Spleen (tissue), 7 donors: ENCODE measurements around the gene RAB14.

Experiments used
- CTCF ChIP-seq, 11 experiments: fragments of 200-600 bp in 7 of 11; fragments of 450-650 bp in 4 of 11; sonication (generic) in 4 of 11; IDR thresholded peaks in 8 of 11; conservative IDR thresholded peaks in 3 of 11; 1 replicate in 7 of 11; 2 replicates in 4 of 11; pipeline versions ENCODE4 v1.4.0 to v1.8.0; 2016 to 2021; ENCODE audit warnings: antibody characterized with exemption in 11 of 11, inconsistent platforms in 4 of 11, mild to moderate bottlenecking in 1 of 11
- POLR2A ChIP-seq, 3 donors: fragments of 450-650 bp; IDR thresholded peaks; one replicate each; pipeline ENCODE4 v1.5.1; 2017; ENCODE audit warnings: antibody characterized with exemption in 3 of 3, mild to moderate bottlenecking in 1 of 3
- POLR2AphosphoS5 ChIP-seq, 3 donors: sonication (generic); formaldehyde crosslinking; IDR thresholded peaks; one replicate each; pipeline ENCODE4 v1.5.1; 2017; ENCODE audit warnings: antibody characterized with exemption in 3 of 3
- donor health status: DM: no; HTN: no; CAD: no; lungs with moderate emphysema.
- donor health status: DM: no; HTN: no; CAD: no.
- donor health status: DM: no; HTN: no; CAD: no.

- TF ChIP-seq CTCF (IDR thresholded peaks at IDR 0.05 in 8 of 11, conservative IDR thresholded peaks at IDR 0.05 in 3 of 11) (no peak), POLR2A (IDR thresholded peaks at IDR 0.05) (no peak), POLR2AphosphoS5 (IDR thresholded peaks at IDR 0.05) (no peak)
Measured at GRCh38 chr9:121239851-121240250, 38.2 kb upstream of the RAB14 start.
